ENCODE results near the gene METAP1D.

METAP1D gene

GRCh38 chr2:172091761-172092566 is 92.2 kb downstream of the METAP1D start:
- no peak for DNase-seq (ENCODE audit: low read depth)

- no peak for DNase-seq (ENCODE audit: low read depth)
These were observed 93.1 kb downstream of the METAP1D start for GRCh38 chr2:172092716-172093415.

GRCh38 chr2:172093416-172094293 is 93.9 kb downstream of the METAP1D start:
- DNase-seq (ENCODE audit: low read depth), result no peak

GRCh38 chr2:172094294-172095145 is 94.8 kb downstream of the METAP1D start:
- DNase-seq (ENCODE audit: low read depth), result no peak

- no peak for DNase-seq (ENCODE audit: low read depth)
These were observed 95.6 kb downstream of the METAP1D start for GRCh38 chr2:172095146-172095904.

- DNase-seq (ENCODE audit: low read depth), result no peak
These were observed 96.3 kb downstream of the METAP1D start for GRCh38 chr2:172095905-172096625.

- DNase-seq (ENCODE audit: low read depth), result no peak
These were observed 97.1 kb downstream of the METAP1D start for GRCh38 chr2:172096626-172097547.

- no peak for DNase-seq (ENCODE audit: low read depth)
These were observed 97.9 kb downstream of the METAP1D start for GRCh38 chr2:172097557-172098131.

- DNase-seq (ENCODE audit: low read depth), result no peak
These were observed 98.5 kb downstream of the METAP1D start for GRCh38 chr2:172098287-172098649.

GRCh38 chr2:172098650-172099471 is 99.1 kb downstream of the METAP1D start:
- DNase-seq (ENCODE audit: low read depth), result no peak

GRCh38 chr2:172099472-172100079 is 99.8 kb downstream of the METAP1D start:
- no peak for DNase-seq (ENCODE audit: low read depth)

- no peak for DNase-seq (ENCODE audit: low read depth)
These were observed 100.6 kb downstream of the METAP1D start for GRCh38 chr2:172100080-172100934.

- DNase-seq (ENCODE audit: low read depth), result no peak
These were observed 101.4 kb downstream of the METAP1D start for GRCh38 chr2:172100935-172101820.

- no peak for DNase-seq (ENCODE audit: low read depth)
These were observed 102.2 kb downstream of the METAP1D start for GRCh38 chr2:172101821-172102390.

Data from non-pigmented ciliary epithelial cell (primary cell).